Head of caudate nucleus (tissue), 42 donors: ENCODE measurements around the gene SLC47A2.

Experiments used
- DNase-seq, 42 donors: peaks; one replicate each; pipeline versions ENCODE4 v3.0.0 to v3.0.0-alpha.2; 2020 to 2021; ENCODE audit warnings: mixed read lengths in 7 of 42
- intact Hi-C: fragments of 100-400 bp; cut with DNase I; formaldehyde crosslinking; loops from one replicate; pipeline ENCODE4 v1.15.0; 2022

SLC47A2 gene

DNA sequence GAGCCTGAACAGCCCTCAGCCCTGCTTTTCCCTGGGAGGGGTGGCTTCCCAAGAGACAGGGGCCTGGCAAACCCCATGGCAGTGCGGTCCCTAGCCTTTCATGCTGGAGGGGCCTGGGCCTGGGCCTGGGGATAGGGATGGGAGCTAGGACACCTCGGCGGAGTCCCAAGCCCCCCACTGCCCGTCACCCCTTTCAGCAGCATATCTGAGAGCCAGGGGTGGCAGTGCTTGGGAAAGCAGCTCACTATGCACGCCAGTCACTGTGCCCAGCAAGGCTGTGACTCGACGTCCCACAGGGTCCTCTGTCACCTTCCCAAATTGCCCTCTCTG, 612 bp upstream of the SLC47A2 start:
- DNase-seq = no peak
- intact Hi-C loops = no loop called here

DNA sequence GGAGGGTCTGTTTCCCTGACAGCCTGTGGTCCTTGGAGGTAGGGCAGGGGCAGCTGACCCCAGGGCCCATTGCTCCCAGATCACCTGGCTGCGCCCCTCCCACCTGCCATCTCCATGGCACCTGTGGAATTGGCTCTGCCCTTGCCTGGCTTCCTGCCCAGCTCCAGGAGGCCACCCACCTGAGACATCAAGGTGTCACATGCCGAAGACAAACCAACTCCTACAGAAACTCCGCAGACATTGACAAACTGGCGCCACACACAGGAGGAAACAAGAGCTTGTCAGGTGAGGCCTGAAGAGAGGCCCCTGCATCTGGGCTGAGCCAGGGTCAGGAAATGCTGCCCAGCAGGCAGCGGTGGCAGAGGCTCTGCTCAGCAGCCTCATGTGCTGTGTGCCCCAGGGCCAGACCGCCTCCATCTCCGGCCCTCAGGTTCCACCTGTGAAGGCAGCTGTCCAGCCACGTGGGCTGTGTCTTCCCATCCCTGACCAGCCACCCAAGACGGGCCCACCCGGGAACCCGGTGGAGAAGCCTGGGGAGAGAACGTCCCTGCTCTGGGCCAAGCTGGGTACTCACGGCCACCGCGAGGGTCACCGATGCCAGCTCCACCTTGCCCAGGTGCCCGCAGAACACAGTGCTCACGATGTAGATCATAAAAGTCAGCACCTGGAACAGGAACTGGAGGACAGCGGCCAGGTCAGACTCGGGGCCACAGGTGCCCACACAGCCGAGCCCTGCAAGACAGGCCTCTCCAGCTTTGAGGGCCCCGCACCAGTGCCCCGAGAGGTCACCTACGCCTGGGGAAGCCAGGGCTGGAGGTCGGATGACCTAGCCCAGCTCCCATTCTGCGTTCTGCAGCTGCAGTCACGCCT, 1.6 kb downstream of the SLC47A2 start:
- intact Hi-C loops = no loop called here
- peak in 13 of 42 donors; percentile 27 to 67 (median 44) for DNase-seq

GRCh38 chr17:19713901-19714361, 2.5 kb downstream of the SLC47A2 start:
- DNase-seq = peak in 2 of 42 donors; percentile 8 to 27
- intact Hi-C loops = no loop called here

DNA sequence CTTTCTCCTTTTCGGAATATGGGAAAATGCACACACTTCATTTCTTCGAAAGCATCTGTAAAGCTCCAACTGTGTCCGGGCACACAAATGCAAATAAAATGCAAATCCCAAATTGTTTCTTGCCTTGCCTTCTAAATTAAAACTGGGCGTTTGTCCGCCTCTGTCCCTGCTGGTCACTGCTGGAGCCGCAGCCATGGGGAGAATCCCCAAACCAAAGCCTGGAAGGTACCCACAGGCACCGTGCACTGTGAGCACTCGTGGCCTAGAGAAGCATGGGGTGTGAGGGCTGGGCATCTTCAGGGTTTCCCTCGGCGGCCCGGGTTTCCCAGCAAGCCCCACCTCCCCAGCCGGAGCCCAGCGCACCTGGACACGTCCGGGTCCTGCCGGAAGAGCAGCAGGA, 2.9 kb downstream of the SLC47A2 start:
- intact Hi-C loops = no loop called here
- peak in 1 of 42 donors; percentile 6 for DNase-seq

DNA sequence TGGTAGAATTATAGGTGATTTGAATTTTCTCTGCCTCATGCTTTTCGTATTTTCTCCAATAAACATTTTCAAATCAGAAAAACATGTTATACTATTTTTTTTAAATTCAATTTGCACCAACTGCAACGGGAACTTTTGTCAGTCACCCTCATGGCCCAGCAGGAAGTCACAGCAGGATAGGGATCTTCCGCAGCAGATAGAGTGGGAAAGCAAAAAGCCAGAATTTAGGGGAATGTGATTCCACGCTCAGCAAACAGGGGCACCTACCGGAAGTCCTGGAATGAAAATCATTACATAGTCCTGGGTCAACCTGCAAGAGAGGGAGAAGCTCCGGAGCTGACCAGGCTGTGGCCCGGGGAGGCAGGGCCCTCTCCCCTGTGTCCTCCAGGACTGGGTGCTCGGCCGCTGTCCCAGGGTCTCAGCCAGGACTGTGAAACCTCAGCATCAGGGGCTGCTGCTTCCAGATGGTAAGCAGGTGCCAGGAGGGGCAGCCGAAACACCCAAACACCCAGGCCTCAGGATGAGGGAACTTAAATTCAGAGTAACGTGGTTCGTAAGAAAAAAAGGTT, 3.9 kb downstream of the SLC47A2 start:
- intact Hi-C loops = no loop called here
- peak in 6 of 42 donors; percentile 3 to 37 (median 16) for DNase-seq

DNA sequence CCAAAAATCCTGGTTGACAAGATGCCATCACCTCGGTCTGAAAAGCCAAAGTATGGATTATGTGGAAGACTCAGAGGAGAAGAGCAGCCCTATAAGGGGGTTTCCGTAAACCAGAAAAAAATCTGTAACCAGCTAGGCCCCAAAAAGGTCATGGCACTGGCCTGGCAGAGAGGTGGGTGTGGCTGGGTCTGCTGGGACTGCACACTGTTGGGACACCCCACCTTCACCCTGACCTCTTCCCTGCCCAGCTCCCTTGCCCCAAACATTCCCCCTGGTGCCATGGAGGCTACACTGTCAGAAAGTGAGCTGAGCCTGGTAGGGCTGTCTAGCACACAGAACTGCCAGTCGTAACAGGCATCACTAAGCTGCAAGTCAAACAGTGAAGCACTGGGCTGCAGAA, 6.5 kb downstream of the SLC47A2 start:
- peak in 4 of 42 donors; percentile 4 to 25 (median 12) for DNase-seq
- intact Hi-C loops = no loop called here

DNA sequence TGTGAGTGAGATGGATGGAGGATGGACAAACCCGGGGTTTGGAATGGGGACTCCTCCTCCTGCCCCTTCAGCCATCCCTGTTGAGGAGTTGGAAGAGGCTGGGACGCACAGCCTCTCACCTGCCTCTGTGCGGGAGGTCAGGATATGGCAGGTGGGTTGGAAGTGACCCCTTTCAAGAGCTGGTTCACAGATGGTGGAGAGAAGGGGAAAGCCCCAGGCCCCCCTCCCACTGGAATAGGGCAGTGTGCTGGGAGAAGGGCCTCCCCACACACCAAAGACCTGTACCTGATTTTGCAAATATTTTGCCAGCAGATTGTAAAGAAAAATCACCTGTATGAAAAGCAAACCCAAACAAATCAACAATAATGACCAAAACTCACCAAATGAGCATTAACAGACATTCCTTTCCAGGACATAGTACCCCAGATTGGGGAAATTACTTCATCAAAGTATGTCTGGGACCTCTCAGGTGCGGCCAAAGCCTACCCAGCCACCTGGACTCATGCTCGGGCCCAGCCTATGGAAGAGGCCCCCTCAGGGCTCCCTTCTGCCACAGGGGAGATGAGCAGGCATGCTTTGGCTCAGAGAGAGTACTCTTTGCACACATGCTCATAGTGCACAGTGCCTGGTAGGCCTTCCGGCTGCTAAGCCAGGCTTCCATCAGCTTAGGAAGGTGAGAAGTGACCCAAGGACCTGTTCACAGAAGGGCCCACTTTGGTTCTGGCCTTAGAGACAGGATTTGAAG, 7.8 kb downstream of the SLC47A2 start:
- intact Hi-C loops = no loop called here
- peak in 3 of 42 donors; percentile 3 to 19 (median 11) for DNase-seq

DNA sequence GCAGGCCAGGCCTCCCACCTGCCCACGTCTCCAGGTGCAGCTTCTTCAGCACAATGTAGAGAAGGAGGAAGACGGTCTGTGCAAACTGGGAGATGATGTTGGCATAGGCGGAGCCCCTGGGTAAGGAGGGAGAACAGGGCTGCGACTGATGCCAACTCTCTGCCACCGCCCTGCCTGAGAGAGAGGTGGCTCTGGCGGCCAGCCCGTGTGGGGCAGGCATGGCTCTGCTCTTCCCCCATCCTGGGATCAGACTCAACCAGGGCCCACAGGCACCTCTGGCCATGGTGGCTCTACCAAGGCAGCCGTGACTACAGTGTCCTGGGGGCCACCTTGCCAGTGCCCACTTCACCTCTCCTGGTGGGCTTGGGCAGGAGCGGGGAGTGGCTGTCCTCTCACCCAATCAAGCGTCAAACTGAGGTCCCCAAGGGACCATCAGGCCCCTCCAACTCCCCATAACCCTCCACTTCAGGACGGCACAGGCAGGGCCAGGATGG, 8.6 kb downstream of the SLC47A2 start:
- intact Hi-C loops = no loop called here
- peak in 3 of 42 donors; percentile 16 to 29 (median 23) for DNase-seq

- DNase-seq = peak in 18 of 42 donors; percentile 18 to 66 (median 48)
- intact Hi-C loops = no loop called here
Observed at GRCh38 chr17:19706791-19707727, 9.3 kb downstream of the SLC47A2 start.

GRCh38 chr17:19705771-19706770, 10.3 kb downstream of the SLC47A2 start:
- intact Hi-C loops = no loop called here
- DNase-seq = peak in 2 of 42 donors; percentile 15 to 41

- intact Hi-C loops = no loop called here
- DNase-seq = peak in 2 of 42 donors; percentile 13 to 36
Observed at GRCh38 chr17:19705201-19705600, 11.2 kb downstream of the SLC47A2 start.

DNA sequence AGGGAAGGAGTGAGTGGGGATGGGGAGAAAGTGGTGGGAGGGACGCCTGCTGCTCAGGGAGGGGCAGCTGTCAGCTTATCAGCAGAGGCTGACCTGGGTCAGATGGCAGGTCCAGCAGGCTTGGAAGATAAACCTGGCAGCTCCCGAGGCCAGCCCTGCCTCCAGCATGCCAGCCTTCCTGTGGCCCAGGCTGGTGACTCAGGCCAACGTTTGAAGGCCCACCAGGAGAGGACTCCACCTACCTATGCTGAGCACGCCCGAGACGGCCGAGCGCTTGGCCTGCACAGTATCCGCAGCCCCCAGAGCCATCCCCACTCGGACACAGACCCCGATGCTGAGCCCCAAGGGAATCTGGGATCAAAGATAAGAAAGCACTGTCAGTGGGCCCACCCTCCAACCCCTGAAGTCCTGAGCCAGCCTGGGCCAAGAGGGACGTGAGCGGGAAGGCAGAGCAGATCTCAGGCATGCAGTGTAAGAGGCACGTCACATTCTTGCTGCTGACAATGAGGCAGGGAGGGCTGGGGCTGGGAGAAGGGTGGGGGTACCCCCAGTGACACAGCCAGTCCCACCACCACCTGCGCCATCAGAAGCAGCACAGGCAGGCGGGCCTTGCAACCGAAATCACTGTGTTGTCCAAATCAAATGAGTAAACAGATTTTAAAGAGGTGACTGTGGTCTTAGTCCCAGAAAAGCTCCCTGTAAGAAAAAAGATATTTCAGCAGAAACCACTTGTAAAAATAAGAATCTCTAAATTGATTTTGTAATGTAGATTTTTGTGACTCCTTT, 12.4 kb downstream of the SLC47A2 start:
- intact Hi-C loops = no loop called here
- DNase-seq = peak in 2 of 42 donors; percentile 15 to 20

DNA sequence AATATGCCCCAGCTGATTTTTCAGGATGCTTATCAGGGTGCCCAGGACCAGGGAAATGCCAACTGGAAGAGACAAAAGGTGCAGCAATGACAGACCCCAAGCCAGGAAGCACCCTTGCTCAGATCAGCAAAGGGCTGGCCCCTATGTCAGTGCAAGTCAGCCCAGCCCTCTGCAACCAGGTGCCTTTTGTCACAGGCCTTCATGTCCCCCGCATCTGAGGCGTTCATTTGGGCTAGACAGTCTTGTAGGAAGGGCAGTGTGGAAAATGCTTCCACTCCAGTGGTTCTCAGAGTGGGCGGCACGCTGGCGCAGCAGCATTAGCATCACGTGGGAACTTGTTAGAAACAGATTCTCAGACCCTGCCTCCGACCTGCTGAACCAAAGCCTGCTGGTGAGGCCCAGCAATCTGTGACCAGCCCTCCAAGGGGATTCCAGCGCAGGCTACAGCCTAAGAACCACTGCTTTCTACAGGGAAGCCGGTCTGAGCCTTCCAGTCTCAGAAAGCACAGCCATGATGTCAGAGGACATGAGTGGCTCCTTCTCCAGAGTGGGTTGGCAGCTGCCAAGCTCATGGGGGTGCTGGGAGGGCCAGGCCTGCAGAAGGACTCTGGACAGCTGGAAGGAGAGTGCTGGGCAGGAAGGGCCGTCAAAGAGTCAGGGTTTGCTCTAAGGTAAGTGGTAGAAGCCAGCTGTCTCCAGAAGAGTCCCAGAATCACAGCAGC, 13.1 kb downstream of the SLC47A2 start:
- intact Hi-C loops = no loop called here

DNA sequence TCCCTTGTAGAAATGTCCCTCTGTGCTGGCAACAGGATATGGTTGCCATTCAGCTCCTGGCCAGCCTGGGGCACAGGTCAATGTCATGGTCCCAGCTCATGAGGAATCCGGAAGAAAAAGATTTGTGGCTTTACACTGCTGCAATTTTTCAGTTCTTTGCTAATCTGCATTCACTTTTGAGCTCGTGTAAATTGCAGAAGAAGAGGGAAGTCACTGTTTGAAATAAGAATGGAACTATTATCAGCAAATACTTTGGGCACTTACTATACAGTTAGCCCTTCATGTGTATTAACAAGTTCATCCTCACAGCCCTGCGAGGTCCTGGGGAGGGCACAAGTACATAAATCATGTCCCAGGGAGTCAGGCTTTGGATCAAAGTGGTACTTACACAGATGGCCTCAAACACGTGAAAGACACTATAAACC, 14.2 kb downstream of the SLC47A2 start:
- intact Hi-C loops = no loop called here
- DNase-seq = peak in 2 of 42 donors; percentile 6 to 25

More for the DNA sequence above, 13.1 kb downstream of the SLC47A2 start:
- peak in 3 of 42 donors; percentile 16 to 42 (median 28) for DNase-seq

DNA sequence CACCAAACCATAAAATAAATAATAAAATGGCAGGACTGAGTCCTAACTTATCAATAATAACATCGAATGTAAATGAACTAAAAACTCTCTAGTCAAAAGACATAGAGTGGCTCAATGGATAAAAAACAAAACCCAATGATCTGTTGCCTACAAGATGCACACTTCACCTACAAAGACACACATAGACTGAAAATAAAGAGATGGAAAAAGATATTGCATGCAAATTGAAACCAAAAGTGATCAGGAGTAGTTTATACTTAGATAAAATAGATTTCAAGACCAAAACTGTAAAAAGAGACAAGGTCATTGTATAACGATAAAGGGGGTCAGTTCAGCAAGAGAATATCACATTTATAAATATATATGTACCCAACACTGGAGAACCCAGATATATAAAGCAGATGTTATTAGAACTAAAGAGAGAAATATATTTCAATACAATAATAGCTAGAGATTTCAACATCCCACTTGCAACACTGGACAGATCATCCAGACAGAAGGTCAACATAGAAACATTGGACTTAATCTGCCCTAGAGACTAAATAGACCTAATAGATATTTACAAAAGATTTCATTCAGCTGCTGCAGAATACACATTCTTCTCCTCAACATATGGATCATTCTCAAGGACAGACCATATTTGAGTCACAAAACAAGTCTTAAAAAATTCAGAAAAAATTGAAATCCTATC, 29.8 kb downstream of the SLC47A2 start:
- intact Hi-C loops = no loop called here

More for the DNA sequence above, 29.8 kb downstream of the SLC47A2 start:
- no peak for DNase-seq
